Vagina (tissue), 2 donors: ENCODE measurements around the gene KNG1.
"Not testable (repeated sequence)": the region's sequence is repeated elsewhere in the genome, so short reads cannot be mapped to it uniquely, and the experiment has no call there.

ENCODE experiments used
- POLR2A ChIP-seq, 2 donors: fragments of 450-650 bp; IDR thresholded peaks; one replicate each; pipeline ENCODE4 v1.6.1; 2017; ENCODE audit warnings: antibody characterized with exemption in 2 of 2, mild to moderate bottlenecking in 2 of 2, moderate library complexity in 2 of 2
- TF ChIP-seq, protein P1 (sequence below), 3 experiments: fragments of 450-650 bp in 2 of 3; fragments of 200-600 bp in 1 of 3; sonication (generic) in 1 of 3; IDR thresholded peaks; one replicate each; pipeline ENCODE4 v1.5.1; 2017 to 2019; ENCODE audit warnings: antibody characterized with exemption in 3 of 3, mild to moderate bottlenecking in 2 of 3, moderate library complexity in 2 of 3

DNA sequence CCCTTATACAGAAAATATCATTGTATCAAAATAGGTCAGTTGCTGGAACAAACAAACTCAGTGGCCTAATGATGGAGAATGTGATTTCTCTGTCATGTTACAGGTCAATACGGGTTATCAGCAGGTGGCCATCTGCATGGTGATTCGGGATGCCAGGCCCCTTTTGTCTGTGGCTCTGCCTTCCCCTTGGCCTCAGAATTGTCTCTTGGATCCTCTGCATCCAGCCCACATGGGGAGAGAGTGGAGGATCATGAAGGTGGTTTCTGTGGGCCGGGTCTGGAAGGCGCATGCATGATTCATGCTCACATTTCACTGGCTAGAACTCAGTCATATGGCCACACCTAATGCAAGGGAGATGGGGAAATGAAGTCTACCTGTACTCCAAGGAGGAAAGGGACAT is 6.5 kb upstream of the KNG1 start:
- TF ChIP-seq, protein P1, sequence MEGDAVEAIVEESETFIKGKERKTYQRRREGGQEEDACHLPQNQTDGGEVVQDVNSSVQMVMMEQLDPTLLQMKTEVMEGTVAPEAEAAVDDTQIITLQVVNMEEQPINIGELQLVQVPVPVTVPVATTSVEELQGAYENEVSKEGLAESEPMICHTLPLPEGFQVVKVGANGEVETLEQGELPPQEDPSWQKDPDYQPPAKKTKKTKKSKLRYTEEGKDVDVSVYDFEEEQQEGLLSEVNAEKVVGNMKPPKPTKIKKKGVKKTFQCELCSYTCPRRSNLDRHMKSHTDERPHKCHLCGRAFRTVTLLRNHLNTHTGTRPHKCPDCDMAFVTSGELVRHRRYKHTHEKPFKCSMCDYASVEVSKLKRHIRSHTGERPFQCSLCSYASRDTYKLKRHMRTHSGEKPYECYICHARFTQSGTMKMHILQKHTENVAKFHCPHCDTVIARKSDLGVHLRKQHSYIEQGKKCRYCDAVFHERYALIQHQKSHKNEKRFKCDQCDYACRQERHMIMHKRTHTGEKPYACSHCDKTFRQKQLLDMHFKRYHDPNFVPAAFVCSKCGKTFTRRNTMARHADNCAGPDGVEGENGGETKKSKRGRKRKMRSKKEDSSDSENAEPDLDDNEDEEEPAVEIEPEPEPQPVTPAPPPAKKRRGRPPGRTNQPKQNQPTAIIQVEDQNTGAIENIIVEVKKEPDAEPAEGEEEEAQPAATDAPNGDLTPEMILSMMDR (IDR thresholded peaks at IDR 0.05): not testable (repeated sequence)
- not testable (repeated sequence) for TF ChIP-seq POLR2A (IDR thresholded peaks at IDR 0.05)
